GM12875 (cell line): ENCODE results near the gene TRMT61A.
A peak's percentile ranks its signal among the peaks of the same experiment; 100 is the strongest.
"Not testable (repeated sequence)": the region's sequence is repeated elsewhere in the genome, so short reads cannot be mapped to it uniquely, and the experiment has no call there.

ENCODE experiments used
- H3K4me3 ChIP-seq: one replicate; pipeline ENCODE4 v1.5.1; 2011; ENCODE audit warnings: low read depth, low read length, control low read depth
- CTCF ChIP-seq: IDR thresholded peaks from 2 replicates; pipeline ENCODE4 v1.5.1; 2011; ENCODE audit warnings: low read depth, mild to moderate bottlenecking, control low read depth, inconsistent platforms, low read length, moderate library complexity, borderline replicate concordance; ENCODE audit not compliant: insufficient read depth

The TRMT61A gene

GRCh38 chr14:103524002-103524935 is 4.7 kb upstream of the TRMT61A start:
- no peak for TF ChIP-seq CTCF
- no peak overlapping the region for H3K4me3 ChIP-seq

- H3K4me3 ChIP-seq, result not testable (repeated sequence)
These were observed 3.4 kb upstream of the TRMT61A start for GRCh38 chr14:103525430-103526246.

GRCh38 chr14:103526247-103526913 is 2.6 kb upstream of the TRMT61A start:
- TF ChIP-seq CTCF, result no peak
- no peak overlapping the region for H3K4me3 ChIP-seq

- no peak for TF ChIP-seq CTCF
- no peak overlapping the region for H3K4me3 ChIP-seq
These were observed 2.1 kb upstream of the TRMT61A start for GRCh38 chr14:103526914-103527248.

GRCh38 chr14:103527408-103528145 is 1.4 kb upstream of the TRMT61A start:
- H3K4me3 ChIP-seq, result peak overlapping the region; percentile 86
- no peak for TF ChIP-seq CTCF

- TF ChIP-seq CTCF, result no peak
- peak overlapping the region; percentile 86 for H3K4me3 ChIP-seq
These were observed 830 bp upstream of the TRMT61A start for GRCh38 chr14:103528146-103528586.
